Fibroblast of the aortic adventitia (primary cell): ENCODE results near the gene ITIH4. TPM values are rescaled to one million over a fixed set of nuclear protein-coding genes. Genes with fewer than 3 reads are reported as not detected.

Experiments
- DNase-seq: peaks from one replicate; pipeline ENCODE4 v3.0.0-alpha.2; 2010; ENCODE audit warnings: low read depth
- H3K4me3 ChIP-seq: 2 replicates; pipeline ENCODE4 v1.5.1; 2011; ENCODE audit warnings: low read depth, mild to moderate bottlenecking, control low read depth, low read length, moderate library complexity
- total RNA-seq: library from RNA; depleted of rRNA; stranded (reverse); fragments of >200 nt; gene quantifications from 2 replicates; pipeline ENCODE4 v1.2.3, GENCODE V29; 2012; ENCODE audit warnings: low replicate concordance
- TF ChIP-seq, protein P1 (sequence below): IDR thresholded peaks from 2 replicates; pipeline ENCODE4 v1.5.1; 2011; ENCODE audit warnings: mild to moderate bottlenecking, low read length, control low read depth, inconsistent platforms; ENCODE audit not compliant: insufficient read depth

The ITIH4 gene
- 0.36 TPM in 1 of 2 replicates, not detected in the other for total RNA-seq

DNA sequence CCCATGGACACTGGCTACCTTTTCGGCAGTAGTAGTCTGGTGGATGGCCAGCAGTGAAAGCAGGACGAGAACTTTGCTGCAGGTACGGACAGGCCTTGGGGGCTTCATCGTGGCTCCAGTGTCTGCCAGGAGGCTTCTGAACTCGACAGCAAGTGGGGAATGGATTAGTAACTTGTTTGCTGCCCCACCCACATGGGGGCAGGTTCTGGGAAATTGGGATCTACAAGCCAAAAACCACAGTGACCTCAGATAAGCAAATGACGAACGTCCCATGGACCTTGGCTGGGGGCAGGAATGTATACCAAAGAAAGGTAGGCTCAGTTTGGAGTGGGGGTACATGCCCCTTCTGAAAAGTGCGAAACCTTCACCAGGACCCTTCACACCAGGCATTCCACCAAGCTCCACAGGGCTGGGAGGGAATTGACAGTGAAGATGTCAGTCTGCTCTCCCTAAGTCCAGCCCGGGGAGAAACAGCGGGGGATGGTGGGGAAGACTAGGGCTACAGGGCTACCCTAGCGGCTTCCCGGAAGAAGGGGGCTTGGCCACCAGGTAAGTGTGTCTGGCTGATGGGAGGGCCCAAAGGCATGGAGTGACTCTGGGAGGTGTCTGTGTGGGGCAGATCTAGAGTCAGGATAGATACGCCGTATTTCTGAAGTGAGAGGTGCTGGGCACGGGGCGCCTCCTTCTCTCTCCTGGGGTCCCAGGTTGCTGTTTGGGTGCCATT, at the start of gene ITIH4:
Gene ITIH4 (minus strand): TSS at position 138 of the 724 bp plus-strand sequence. CDS start 30 bp downstream, at position 108.
- DNase-seq: peak; percentile 24
- H3K4me3 ChIP-seq: no peak within 1 kb of the TSS
- TF ChIP-seq, protein P1, sequence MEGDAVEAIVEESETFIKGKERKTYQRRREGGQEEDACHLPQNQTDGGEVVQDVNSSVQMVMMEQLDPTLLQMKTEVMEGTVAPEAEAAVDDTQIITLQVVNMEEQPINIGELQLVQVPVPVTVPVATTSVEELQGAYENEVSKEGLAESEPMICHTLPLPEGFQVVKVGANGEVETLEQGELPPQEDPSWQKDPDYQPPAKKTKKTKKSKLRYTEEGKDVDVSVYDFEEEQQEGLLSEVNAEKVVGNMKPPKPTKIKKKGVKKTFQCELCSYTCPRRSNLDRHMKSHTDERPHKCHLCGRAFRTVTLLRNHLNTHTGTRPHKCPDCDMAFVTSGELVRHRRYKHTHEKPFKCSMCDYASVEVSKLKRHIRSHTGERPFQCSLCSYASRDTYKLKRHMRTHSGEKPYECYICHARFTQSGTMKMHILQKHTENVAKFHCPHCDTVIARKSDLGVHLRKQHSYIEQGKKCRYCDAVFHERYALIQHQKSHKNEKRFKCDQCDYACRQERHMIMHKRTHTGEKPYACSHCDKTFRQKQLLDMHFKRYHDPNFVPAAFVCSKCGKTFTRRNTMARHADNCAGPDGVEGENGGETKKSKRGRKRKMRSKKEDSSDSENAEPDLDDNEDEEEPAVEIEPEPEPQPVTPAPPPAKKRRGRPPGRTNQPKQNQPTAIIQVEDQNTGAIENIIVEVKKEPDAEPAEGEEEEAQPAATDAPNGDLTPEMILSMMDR: no peak

DNA sequence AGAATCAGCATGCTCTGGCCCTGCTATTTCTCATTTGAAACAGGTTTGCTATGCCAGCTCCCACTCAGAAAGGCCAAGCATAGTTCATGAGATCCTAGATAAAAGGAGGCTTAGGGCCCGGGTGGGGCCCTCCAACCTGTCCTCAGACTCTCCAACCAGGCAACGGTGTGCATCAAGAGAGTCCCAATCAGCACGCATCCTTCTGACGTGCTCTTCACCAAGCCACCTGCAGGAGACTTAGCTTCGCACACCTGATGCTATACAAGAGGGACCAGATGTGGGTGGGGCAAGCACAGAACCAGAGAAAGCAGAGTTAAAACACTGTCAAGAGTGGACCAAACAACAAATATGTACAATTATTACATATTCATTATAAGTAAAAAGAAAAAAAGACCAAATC, 49.6 kb upstream of the ITIH4 start:
- TF ChIP-seq, protein P1: no peak
- H3K4me3 ChIP-seq: no peak overlapping the region
- no peak for DNase-seq

DNA sequence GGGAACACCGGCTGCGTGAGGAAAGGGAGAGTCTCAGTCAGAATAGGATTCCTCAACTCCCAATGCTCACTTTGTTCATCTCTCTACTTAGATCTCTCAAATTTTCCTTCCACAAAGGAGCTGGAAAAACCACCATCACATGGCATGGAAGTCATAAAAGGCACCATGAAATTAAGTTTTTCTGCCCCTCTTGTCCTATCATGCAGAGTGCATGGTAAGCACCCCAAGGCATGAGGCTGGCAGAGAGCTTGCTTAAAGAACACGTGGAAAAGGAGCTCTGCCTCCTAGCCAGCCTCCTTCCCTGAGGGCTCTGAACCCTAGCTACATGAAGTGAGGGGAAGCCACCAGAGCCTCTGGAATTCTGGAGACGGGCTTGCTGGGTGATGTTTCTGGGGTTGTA, 49.1 kb upstream of the ITIH4 start:
- TF ChIP-seq, protein P1: no peak
- DNase-seq: no peak
- H3K4me3 ChIP-seq: no peak overlapping the region

DNA sequence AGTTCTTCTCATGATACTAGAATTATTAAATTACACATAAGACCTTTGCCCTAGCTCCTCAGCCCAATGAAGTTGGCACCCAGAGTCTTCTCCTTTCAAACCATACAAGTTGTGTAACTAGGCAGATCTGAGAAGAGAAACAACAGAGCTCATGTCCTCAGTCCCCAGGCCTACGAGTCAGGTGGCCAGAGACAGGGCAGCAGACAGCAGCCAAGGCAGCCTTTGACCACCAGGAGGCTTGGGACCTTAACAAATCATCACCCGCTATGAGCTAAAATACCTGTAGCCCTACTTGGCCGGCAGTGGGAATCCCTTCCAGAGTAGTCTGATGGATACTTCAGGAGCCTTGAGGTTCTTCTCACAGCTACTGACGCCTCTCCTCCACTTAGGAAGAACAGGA, 48.6 kb upstream of the ITIH4 start:
- TF ChIP-seq, protein P1: no peak
- DNase-seq: no peak
- no peak overlapping the region for H3K4me3 ChIP-seq

DNA sequence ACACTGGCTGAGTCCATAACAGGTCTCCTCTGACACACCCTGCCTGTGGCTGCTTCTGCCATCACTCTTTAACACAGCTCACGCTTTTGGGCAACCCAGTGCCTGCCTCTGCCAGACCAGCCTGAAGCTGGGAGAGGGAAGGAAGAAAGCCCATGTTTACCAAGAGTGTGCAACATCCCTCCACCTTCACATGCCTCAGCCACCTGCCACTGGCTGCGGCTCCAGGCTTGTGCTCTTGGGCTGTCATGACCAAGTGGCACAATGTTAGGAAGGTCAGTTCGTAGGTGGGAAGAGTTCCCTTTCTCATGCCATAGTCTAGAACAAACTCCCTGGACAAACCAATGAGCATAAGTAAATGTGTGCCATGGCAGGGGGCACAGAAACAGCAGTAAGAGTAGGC, 46.6 kb upstream of the ITIH4 start:
- H3K4me3 ChIP-seq: no peak overlapping the region
- DNase-seq: no peak
- TF ChIP-seq, protein P1: no peak

DNA sequence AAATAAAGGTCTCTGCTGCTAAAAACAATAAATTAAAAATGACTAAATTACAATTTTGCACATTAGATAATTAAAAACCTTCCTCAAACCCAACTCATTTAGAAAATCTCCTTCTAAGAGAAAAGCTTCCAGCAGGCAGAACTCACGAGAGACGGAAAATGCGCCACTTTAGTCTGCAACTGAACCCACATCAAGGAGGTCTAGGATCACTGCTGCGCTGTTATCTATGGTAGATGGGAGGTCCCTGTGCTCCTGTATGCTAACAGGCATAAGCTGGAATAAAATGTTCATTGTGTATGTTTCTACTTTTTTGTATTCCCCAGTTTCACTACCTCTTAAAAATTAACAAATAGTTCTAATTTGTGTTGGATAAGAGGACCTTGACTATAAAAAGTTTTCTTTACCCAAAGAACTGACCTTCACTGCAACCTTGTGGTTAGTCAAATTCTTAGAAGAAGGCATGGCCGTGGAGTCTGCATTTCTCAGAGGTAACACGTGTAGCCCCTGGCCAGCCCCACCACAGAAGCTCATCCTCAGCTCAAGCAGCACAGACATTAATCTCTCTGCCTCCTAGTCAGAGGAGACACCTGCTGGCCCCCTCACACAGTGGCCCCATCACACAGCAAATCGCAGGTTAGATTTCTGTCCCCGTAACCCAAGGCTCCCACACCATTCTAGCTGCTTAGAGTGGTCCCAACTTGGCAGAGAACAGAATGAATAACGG, 44.6 kb upstream of the ITIH4 start:
- DNase-seq: no peak
- H3K4me3 ChIP-seq: no peak overlapping the region
- TF ChIP-seq, protein P1: no peak
